ENCODE results near the gene SLC49A4.

DNA sequence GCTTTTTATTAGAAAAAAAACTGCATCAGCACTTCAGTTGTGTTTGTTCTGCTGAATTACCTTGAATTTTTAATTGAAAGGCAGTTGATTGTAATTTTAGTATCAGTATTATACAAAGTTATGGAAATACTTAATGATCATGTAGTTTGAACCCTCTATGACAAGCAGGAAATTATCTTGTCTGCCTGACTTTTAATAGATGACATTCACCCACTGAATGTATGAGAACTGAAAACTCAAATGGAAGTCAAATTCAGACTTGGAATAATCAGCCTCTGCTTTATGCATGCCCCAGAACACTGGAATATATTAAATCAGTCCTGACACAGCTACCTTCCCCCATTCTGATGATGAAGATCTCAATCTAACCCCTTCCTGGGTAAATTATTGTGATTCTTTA, 73.5 kb downstream of the SLC49A4 start:
- TF ChIP-seq, protein P1, sequence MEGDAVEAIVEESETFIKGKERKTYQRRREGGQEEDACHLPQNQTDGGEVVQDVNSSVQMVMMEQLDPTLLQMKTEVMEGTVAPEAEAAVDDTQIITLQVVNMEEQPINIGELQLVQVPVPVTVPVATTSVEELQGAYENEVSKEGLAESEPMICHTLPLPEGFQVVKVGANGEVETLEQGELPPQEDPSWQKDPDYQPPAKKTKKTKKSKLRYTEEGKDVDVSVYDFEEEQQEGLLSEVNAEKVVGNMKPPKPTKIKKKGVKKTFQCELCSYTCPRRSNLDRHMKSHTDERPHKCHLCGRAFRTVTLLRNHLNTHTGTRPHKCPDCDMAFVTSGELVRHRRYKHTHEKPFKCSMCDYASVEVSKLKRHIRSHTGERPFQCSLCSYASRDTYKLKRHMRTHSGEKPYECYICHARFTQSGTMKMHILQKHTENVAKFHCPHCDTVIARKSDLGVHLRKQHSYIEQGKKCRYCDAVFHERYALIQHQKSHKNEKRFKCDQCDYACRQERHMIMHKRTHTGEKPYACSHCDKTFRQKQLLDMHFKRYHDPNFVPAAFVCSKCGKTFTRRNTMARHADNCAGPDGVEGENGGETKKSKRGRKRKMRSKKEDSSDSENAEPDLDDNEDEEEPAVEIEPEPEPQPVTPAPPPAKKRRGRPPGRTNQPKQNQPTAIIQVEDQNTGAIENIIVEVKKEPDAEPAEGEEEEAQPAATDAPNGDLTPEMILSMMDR (IDR thresholded peaks at IDR 0.05), result no peak
- TF ChIP-seq POLR2A (IDR thresholded peaks at IDR 0.05), result no peak

Data from heart left ventricle (tissue), 13 donors.